ENCODE results near the gene ENTPD8. TPM values are rescaled to one million over a fixed set of nuclear protein-coding genes. Genes with fewer than 3 reads are reported as not detected.
A peak's percentile ranks its signal among the peaks of the same experiment; 100 is the strongest.

Gene ENTPD8
- total and polyA plus RNA-seq, 2 of the 13 experiments (the other 11 are each of a cell fraction or from before 2014, with no cell fraction given): 0.26 to 0.44 TPM

DNA sequence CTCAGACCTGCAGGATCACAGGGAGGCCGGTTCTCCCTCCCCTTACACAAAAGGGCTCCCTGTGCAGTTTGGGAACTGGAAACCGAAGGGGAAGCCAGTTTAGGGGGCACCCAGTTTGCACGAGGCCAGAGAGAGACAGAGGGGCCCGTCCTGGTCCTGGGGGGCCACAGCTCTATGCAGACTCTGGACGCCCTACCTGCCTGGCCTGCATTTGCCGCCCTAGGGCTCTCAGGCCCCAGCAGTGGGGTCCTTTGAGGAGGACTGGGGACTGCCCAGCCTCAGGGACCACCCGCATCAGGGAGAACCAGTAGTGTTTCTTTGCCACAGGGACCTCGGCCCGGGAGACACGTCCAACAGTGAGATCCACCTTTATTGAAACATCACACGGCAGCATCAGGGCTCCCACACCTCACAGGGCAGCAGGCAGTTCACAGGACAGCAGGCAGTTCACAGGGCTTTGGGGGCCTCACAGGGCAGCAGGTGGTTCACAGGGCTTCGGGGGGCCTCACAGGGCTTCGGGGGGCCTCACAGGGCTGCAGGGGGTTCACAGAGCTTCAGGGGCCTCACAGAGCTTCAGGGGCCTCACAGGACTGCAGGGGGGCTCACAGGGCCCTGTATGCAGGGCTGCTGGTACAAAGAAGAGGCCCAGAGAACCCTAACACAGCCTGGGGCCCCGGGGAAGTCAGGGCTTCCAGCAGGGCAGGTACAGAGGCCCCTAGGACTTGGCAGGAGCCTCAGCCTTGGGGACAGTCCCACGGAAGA is 18.6 kb upstream of the ENTPD8 start (continued):
- TF ChIP-seq, protein P1, sequence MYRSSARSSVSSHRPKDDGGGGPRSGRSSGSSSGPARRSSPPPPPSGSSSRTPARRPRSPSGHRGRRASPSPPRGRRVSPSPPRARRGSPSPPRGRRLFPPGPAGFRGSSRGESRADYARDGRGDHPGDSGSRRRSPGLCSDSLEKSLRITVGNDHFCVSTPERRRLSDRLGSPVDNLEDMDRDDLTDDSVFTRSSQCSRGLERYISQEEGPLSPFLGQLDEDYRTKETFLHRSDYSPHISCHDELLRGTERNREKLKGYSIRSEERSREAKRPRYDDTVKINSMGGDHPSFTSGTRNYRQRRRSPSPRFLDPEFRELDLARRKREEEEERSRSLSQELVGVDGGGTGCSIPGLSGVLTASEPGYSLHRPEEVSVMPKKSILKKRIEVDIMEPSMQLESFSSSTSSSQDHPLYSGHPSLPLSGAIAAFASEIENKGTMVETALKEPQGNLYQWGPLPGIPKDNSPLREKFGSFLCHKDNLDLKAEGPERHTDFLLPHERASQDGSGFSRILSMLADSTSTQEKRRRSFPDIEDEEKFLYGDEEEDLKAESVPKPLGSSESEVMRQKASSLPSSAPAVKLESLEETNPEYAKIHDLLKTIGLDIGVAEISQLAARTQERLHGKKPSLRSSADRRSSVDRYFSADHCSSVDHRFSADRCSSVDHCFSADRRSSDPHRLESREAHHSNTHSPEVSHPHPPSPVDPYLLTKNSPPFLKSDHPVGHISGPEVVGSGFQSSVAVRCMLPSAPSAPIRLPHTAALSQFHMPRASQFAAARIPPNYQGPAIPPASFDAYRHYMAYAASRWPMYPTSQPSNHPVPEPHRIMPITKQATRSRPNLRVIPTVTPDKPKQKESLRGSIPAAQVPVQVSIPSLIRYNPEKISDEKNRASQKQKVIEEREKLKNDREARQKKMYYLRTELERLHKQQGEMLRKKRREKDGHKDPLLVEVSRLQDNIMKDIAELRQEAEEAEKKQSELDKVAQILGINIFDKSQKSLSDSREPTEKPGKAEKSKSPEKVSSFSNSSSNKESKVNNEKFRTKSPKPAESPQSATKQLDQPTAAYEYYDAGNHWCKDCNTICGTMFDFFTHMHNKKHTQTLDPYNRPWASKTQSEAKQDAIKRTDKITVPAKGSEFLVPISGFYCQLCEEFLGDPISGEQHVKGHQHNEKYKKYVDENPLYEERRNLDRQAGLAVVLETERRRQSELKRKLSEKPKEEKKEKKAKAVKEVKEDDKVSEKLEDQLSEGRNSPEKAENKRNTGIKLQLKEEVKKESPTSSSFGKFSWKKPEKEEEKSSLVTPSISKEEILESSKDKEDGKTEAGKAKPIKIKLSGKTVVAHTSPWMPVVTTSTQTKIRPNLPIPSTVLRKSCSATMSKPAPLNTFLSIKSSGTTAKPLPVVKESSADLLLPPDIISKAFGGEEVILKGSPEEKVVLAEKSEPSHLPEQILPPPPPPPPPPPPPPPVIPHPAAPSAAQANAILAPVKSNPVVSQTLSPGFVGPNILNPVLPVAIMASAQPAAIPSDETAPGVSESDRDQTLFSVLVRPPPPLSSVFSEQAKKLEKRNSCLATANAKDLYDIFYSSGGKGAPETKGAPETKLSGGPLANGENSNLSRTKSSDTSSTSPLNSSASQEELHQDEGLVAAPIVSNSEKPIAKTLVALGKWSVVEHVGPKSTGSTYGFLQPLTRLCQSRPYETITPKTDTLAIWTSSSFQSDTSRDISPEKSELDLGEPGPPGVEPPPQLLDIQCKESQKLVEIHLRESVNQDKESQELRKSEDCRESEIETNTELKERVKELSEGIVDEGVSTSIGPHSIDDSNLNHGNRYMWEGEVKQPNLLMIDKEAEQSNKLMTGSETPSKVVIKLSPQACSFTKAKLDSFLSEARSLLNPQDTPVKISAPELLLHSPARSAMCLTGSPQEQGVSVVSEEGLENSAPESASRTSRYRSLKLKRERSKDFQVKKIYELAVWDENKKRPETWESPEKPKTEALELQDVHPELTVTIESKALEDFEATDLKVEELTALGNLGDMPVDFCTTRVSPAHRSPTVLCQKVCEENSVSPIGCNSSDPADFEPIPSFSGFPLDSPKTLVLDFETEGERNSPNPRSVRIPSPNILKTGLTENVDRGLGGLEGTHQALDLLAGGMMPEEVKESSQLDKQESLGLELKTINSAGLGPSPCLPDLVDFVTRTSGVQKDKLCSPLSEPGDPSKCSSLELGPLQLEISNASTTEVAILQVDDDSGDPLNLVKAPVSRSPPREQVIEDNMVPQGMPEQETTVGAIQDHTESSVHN (CRISPR knock-in tag; IDR thresholded peaks at IDR 0.05): no peak
- TF ChIP-seq MBNL3 (CRISPR knock-in tag; conservative IDR thresholded peaks at IDR 0.05) (no peak), GATA4 (IDR thresholded peaks at IDR 0.05; ENCODE audit: borderline replicate concordance, low read depth) (no peak), SNAI1 (CRISPR knock-in tag; IDR thresholded peaks at IDR 0.05; ENCODE audit: borderline replicate concordance) (no peak), DR1 (CRISPR knock-in tag; IDR thresholded peaks at IDR 0.05) (peak; percentile 22; the same call in 1 of the 2 replicates), NPAS2 (CRISPR knock-in tag; IDR thresholded peaks at IDR 0.05; ENCODE audit: borderline replicate concordance) (no peak)
- TF ChIP-seq, protein P2, sequence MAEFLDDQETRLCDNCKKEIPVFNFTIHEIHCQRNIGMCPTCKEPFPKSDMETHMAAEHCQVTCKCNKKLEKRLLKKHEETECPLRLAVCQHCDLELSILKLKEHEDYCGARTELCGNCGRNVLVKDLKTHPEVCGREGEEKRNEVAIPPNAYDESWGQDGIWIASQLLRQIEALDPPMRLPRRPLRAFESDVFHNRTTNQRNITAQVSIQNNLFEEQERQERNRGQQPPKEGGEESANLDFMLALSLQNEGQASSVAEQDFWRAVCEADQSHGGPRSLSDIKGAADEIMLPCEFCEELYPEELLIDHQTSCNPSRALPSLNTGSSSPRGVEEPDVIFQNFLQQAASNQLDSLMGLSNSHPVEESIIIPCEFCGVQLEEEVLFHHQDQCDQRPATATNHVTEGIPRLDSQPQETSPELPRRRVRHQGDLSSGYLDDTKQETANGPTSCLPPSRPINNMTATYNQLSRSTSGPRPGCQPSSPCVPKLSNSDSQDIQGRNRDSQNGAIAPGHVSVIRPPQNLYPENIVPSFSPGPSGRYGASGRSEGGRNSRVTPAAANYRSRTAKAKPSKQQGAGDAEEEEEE (CRISPR knock-in tag; IDR thresholded peaks at IDR 0.05; ENCODE audit: borderline replicate concordance): no peak
- TF ChIP-seq, protein P3, sequence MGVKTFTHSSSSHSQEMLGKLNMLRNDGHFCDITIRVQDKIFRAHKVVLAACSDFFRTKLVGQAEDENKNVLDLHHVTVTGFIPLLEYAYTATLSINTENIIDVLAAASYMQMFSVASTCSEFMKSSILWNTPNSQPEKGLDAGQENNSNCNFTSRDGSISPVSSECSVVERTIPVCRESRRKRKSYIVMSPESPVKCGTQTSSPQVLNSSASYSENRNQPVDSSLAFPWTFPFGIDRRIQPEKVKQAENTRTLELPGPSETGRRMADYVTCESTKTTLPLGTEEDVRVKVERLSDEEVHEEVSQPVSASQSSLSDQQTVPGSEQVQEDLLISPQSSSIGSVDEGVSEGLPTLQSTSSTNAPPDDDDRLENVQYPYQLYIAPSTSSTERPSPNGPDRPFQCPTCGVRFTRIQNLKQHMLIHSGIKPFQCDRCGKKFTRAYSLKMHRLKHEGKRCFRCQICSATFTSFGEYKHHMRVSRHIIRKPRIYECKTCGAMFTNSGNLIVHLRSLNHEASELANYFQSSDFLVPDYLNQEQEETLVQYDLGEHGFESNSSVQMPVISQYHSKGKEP (CRISPR knock-in tag; IDR thresholded peaks at IDR 0.05): no peak
- TF ChIP-seq, protein P4, sequence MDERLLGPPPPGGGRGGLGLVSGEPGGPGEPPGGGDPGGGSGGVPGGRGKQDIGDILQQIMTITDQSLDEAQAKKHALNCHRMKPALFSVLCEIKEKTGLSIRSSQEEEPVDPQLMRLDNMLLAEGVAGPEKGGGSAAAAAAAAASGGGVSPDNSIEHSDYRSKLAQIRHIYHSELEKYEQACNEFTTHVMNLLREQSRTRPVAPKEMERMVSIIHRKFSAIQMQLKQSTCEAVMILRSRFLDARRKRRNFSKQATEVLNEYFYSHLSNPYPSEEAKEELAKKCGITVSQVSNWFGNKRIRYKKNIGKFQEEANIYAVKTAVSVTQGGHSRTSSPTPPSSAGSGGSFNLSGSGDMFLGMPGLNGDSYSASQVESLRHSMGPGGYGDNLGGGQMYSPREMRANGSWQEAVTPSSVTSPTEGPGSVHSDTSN (CRISPR knock-in tag; IDR thresholded peaks at IDR 0.05): no peak
- TF ChIP-seq, protein P5, sequence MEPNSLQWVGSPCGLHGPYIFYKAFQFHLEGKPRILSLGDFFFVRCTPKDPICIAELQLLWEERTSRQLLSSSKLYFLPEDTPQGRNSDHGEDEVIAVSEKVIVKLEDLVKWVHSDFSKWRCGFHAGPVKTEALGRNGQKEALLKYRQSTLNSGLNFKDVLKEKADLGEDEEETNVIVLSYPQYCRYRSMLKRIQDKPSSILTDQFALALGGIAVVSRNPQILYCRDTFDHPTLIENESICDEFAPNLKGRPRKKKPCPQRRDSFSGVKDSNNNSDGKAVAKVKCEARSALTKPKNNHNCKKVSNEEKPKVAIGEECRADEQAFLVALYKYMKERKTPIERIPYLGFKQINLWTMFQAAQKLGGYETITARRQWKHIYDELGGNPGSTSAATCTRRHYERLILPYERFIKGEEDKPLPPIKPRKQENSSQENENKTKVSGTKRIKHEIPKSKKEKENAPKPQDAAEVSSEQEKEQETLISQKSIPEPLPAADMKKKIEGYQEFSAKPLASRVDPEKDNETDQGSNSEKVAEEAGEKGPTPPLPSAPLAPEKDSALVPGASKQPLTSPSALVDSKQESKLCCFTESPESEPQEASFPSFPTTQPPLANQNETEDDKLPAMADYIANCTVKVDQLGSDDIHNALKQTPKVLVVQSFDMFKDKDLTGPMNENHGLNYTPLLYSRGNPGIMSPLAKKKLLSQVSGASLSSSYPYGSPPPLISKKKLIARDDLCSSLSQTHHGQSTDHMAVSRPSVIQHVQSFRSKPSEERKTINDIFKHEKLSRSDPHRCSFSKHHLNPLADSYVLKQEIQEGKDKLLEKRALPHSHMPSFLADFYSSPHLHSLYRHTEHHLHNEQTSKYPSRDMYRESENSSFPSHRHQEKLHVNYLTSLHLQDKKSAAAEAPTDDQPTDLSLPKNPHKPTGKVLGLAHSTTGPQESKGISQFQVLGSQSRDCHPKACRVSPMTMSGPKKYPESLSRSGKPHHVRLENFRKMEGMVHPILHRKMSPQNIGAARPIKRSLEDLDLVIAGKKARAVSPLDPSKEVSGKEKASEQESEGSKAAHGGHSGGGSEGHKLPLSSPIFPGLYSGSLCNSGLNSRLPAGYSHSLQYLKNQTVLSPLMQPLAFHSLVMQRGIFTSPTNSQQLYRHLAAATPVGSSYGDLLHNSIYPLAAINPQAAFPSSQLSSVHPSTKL (CRISPR knock-in tag; IDR thresholded peaks at IDR 0.05): 0 out of 2 replicates have a peak, but pooled peaks have one; percentile 10
